ENCODE results near the gene PTCD2. TPM values are rescaled to one million over a fixed set of nuclear protein-coding genes. Genes with fewer than 3 reads are reported as not detected.

The PTCD2 gene
- total and polyA plus RNA-seq, 9 of the 15 experiments (the other 6 are each of a cell fraction or from before 2014, with no cell fraction given), result 11.9 to 28.5 (median 18.6) TPM

DNA sequence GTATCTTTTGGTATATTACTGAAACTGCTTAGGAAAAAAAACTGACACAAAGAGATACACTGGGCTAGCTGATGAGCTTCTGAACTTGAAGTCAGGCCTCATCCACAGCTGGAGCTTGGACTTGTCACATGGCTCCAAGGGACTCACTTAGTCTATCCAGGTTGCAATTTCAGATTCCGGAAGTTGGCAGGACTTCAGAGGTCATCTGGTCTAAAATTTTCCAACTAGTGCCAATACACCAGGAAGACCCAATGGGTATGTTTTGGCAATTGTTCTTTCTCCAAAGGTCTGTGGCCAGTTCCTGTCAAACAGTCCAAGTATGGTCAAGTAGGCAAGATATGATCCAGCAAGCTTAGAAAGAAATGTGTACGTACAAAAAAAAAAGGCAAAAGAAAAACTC lies 36.8 kb upstream of the PTCD2 start (continued):
- TF ChIP-seq FOXA3 (CRISPR knock-in tag; conservative IDR thresholded peaks at IDR 0.05 in 1 of 2, IDR thresholded peaks at IDR 0.05 in 1 of 2) (no peak), TSC22D4 (tag; IDR thresholded peaks at IDR 0.05) (no peak), RHOXF2B (CRISPR knock-in tag; conservative IDR thresholded peaks at IDR 0.05) (no peak), NR3C1 (CRISPR knock-in tag; IDR thresholded peaks at IDR 0.05) (no peak), ZNF354B (CRISPR knock-in tag; IDR thresholded peaks at IDR 0.05) (0 out of 2 replicates have a peak, but pooled peaks have one; percentile 6), MYNN (IDR thresholded peaks at IDR 0.05) (no peak), MYNN (CRISPR knock-in tag; IDR thresholded peaks at IDR 0.05) (no peak), TCF7L2 (IDR thresholded peaks at IDR 0.05; ENCODE audit: low read depth, low read length) (no peak), SMARCB1 (IDR thresholded peaks at IDR 0.05; ENCODE audit: insufficient read length, low read depth) (no peak), NFE2L1 (tag; IDR thresholded peaks at IDR 0.05; ENCODE audit: borderline replicate concordance, low read depth) (no peak), HNRNPUL1 (IDR thresholded peaks at IDR 0.05; ENCODE audit: low read length) (no peak), ILK (tag; IDR thresholded peaks at IDR 0.05; ENCODE audit: borderline replicate concordance, low read depth) (no peak), NONO (IDR thresholded peaks at IDR 0.05; ENCODE audit: low read depth in 2 of 2, low read length in 1 of 2) (no peak), PURB (CRISPR knock-in tag; IDR thresholded peaks at IDR 0.05; ENCODE audit: low read depth) (no peak), SETDB1 (IDR thresholded peaks at IDR 0.05; ENCODE audit: low read length) (no peak), TFE3 (CRISPR knock-in tag; IDR thresholded peaks at IDR 0.05) (no peak), RERE (CRISPR knock-in tag; IDR thresholded peaks at IDR 0.05; ENCODE audit: borderline replicate concordance) (no peak), HES1 (IDR thresholded peaks at IDR 0.05; ENCODE audit: low read depth) (no peak)
- TF ChIP-seq, protein P1, sequence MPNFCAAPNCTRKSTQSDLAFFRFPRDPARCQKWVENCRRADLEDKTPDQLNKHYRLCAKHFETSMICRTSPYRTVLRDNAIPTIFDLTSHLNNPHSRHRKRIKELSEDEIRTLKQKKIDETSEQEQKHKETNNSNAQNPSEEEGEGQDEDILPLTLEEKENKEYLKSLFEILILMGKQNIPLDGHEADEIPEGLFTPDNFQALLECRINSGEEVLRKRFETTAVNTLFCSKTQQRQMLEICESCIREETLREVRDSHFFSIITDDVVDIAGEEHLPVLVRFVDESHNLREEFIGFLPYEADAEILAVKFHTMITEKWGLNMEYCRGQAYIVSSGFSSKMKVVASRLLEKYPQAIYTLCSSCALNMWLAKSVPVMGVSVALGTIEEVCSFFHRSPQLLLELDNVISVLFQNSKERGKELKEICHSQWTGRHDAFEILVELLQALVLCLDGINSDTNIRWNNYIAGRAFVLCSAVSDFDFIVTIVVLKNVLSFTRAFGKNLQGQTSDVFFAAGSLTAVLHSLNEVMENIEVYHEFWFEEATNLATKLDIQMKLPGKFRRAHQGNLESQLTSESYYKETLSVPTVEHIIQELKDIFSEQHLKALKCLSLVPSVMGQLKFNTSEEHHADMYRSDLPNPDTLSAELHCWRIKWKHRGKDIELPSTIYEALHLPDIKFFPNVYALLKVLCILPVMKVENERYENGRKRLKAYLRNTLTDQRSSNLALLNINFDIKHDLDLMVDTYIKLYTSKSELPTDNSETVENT (CRISPR knock-in tag; IDR thresholded peaks at IDR 0.05), result no peak
